Trophoblast cell (in vitro differentiated cells and primary cell): ENCODE measurements around the gene ZFHX3.

Experiments used
- DNase-seq, 2 donors: peaks; one replicate each; pipeline ENCODE4 v3.0.0-alpha.2; 2016
- H2AFZ ChIP-seq: 2 replicates; pipeline ENCODE4 v1.6.1; 2013; ENCODE audit warnings: low read length, moderate library complexity, mild to moderate bottlenecking; ENCODE audit not compliant: insufficient read depth, poor library complexity
- H2AK5ac ChIP-seq: 2 replicates; pipeline ENCODE4 v1.6.1; 2013; ENCODE audit warnings: mild to moderate bottlenecking, low read length
- H2BK120ac ChIP-seq: 2 replicates; pipeline ENCODE4 v1.6.1; 2013; ENCODE audit warnings: low read length, mild to moderate bottlenecking, moderate library complexity; ENCODE audit not compliant: insufficient read depth, poor library complexity
- H2BK12ac ChIP-seq: 2 replicates; pipeline ENCODE4 v1.6.1; 2013; ENCODE audit warnings: mild to moderate bottlenecking, low read length, moderate library complexity
- H2BK5ac ChIP-seq: 2 replicates; pipeline ENCODE4 v1.6.1; 2013; ENCODE audit warnings: low read length, low read depth, moderate library complexity, mild to moderate bottlenecking; ENCODE audit not compliant: poor library complexity
- H3K14ac ChIP-seq: 2 replicates; pipeline ENCODE4 v1.6.1; 2013; ENCODE audit warnings: mild to moderate bottlenecking, low read length
- H3K18ac ChIP-seq: 2 replicates; pipeline ENCODE4 v1.6.1; 2013; ENCODE audit warnings: mild to moderate bottlenecking, low read length
- H3K23ac ChIP-seq: 2 replicates; pipeline ENCODE4 v1.6.1; 2013; ENCODE audit warnings: low read length
- H3K27ac ChIP-seq: 2 replicates; pipeline ENCODE4 v1.5.1; 2013; ENCODE audit warnings: low read depth, mild to moderate bottlenecking, inconsistent platforms, low read length, moderate library complexity
- H3K27me3 ChIP-seq: 2 replicates; pipeline ENCODE4 v1.6.1; 2013; ENCODE audit warnings: inconsistent platforms, mild to moderate bottlenecking, low read length, moderate library complexity; ENCODE audit not compliant: insufficient read depth
- H3K36me3 ChIP-seq, 2 experiments: 1 replicate in 1 of 2; 2 replicates in 1 of 2; pipeline ENCODE4 v1.6.1; 2013; ENCODE audit warnings: low read length in 2 of 2, mild to moderate bottlenecking in 2 of 2, moderate library complexity in 1 of 2; ENCODE audit not compliant: insufficient read depth in 2 of 2, control insufficient read depth in 1 of 2
- H3K4ac ChIP-seq: 2 replicates; pipeline ENCODE4 v1.6.1; 2013; ENCODE audit warnings: low read depth, mild to moderate bottlenecking, low read length, moderate library complexity
- H3K4me1 ChIP-seq, 2 experiments: 1 replicate in 1 of 2; 2 replicates in 1 of 2; pipeline ENCODE4 v1.6.1; 2013; ENCODE audit warnings: low read length in 2 of 2, mild to moderate bottlenecking in 2 of 2, moderate library complexity in 1 of 2; ENCODE audit not compliant: insufficient read depth in 2 of 2, control insufficient read depth in 1 of 2
- H3K4me2 ChIP-seq: 2 replicates; pipeline ENCODE4 v1.6.1; 2013; ENCODE audit warnings: inconsistent platforms, mild to moderate bottlenecking, low read length, moderate library complexity
- H3K4me3 ChIP-seq: 2 replicates; pipeline ENCODE4 v1.5.1; 2013; ENCODE audit warnings: mild to moderate bottlenecking, low read depth, low read length, inconsistent platforms
- H3K79me1 ChIP-seq: one replicate; pipeline ENCODE4 v1.6.1; 2013; ENCODE audit warnings: low read length
- H3K79me2 ChIP-seq: 2 replicates; pipeline ENCODE4 v1.6.1; 2013; ENCODE audit warnings: low read length, mild to moderate bottlenecking; ENCODE audit not compliant: control insufficient read depth, insufficient read depth, poor library complexity
- H3K9ac ChIP-seq: 2 replicates; pipeline ENCODE4 v1.6.1; 2013; ENCODE audit warnings: mild to moderate bottlenecking, low read length
- H3K9me3 ChIP-seq: 2 replicates; pipeline ENCODE4 v1.6.1; 2013; ENCODE audit warnings: low read depth, mild to moderate bottlenecking, control low read depth, inconsistent platforms, low read length; ENCODE audit not compliant: insufficient read depth
- H4K12ac ChIP-seq: 2 replicates; pipeline ENCODE4 v1.6.1; 2013; ENCODE audit warnings: low read depth, mild to moderate bottlenecking, low read length, moderate library complexity
- H4K8ac ChIP-seq: 2 replicates; pipeline ENCODE4 v1.6.1; 2013; ENCODE audit warnings: low read depth, mild to moderate bottlenecking, low read length, moderate library complexity
- H4K91ac ChIP-seq: one replicate; pipeline ENCODE4 v1.6.1; 2013; ENCODE audit warnings: low read depth, mild to moderate bottlenecking, low read length, moderate library complexity
- WGBS: extraction: QIAGEN DNeasy Blood & Tissue Kit; methylation state at CpG from one replicate; pipeline ENCODE4 v1.1.7; 2013; ENCODE audit warnings: missing lambda C conversion rate; ENCODE audit not compliant: insufficient read length, insufficient coverage; ENCODE audit errors: extremely low coverage; 5-methylcytosine and 5-hydroxymethylcytosine counted together

ZFHX3 gene

GRCh38 chr16:72932677-72933335 is 115.1 kb downstream of the ZFHX3 start:
- Histone ChIP-seq H3K79me1 (no peaks in the 10 kb centered on the region), H3K9me3 (no peaks in the 10 kb centered on the region), H3K79me2 (peaks cover 4% of the 10 kb centered on the region), H2BK12ac (no peak overlapping the region), H3K4me1 (peaks cover 14 to 24% of the 10 kb centered on the region in 2 experiments), H3K27ac (no peak overlapping the region), H3K18ac (no peak overlapping the region), H3K27me3 (no peaks in the 10 kb centered on the region), H3K4me3 (no peak overlapping the region), H3K9ac (no peak overlapping the region), H3K23ac (no peak overlapping the region), H3K4me2 (no peak overlapping the region), H2AFZ (no peak overlapping the region), H3K4ac (no peak overlapping the region), H4K91ac (no peak overlapping the region), H3K14ac (no peak overlapping the region), H4K8ac (no peak overlapping the region), H3K36me3 (peaks cover 0 to 2% of the 10 kb centered on the region in 2 experiments), H2BK120ac (no peak overlapping the region), H4K12ac (no peak overlapping the region), H2BK5ac (no peak overlapping the region), H2AK5ac (no peak overlapping the region)
- no CpG with 5 or more reads among the region's 11 CpGs for WGBS
- DNase-seq: no peak

- H2AK5ac ChIP-seq: no peak overlapping the region
- no peak overlapping the region for H3K9ac ChIP-seq
- H3K4me2 ChIP-seq: no peak overlapping the region
- H3K4me1 ChIP-seq: peaks cover 14 to 28% of the 10 kb centered on the region in 2 experiments
- no peaks in the 10 kb centered on the region for H3K79me1 ChIP-seq
- H2BK12ac ChIP-seq: no peak overlapping the region
- no peak overlapping the region for H3K23ac ChIP-seq
- DNase-seq: no peak
- no peak overlapping the region for H2BK5ac ChIP-seq
- peaks cover 0 to 2% of the 10 kb centered on the region in 2 experiments for H3K36me3 ChIP-seq
- no peak overlapping the region for H3K27ac ChIP-seq
- no peaks in the 10 kb centered on the region for H3K27me3 ChIP-seq
- no peak overlapping the region for H2BK120ac ChIP-seq
- no peak overlapping the region for H3K4me3 ChIP-seq
- no peak overlapping the region for H4K91ac ChIP-seq
- no peak overlapping the region for H3K18ac ChIP-seq
- no peak overlapping the region for H3K4ac ChIP-seq
- no peak overlapping the region for H4K12ac ChIP-seq
- H2AFZ ChIP-seq: no peak overlapping the region
- WGBS: no CpG with 5 or more reads among the region's 2 CpGs
- no peak overlapping the region for H3K14ac ChIP-seq
- H3K79me2 ChIP-seq: peaks cover 4% of the 10 kb centered on the region
- H3K9me3 ChIP-seq: no peaks in the 10 kb centered on the region
- no peak overlapping the region for H4K8ac ChIP-seq
Measured at GRCh38 chr16:72932050-72932449, 115.9 kb downstream of the ZFHX3 start.

- H2AFZ ChIP-seq: no peak overlapping the region
- H3K9ac ChIP-seq: no peak overlapping the region
- H4K8ac ChIP-seq: no peak overlapping the region
- WGBS: no CpG with 5 or more reads among the region's 7 CpGs
- H2AK5ac ChIP-seq: no peak overlapping the region
- H2BK12ac ChIP-seq: no peak overlapping the region
- DNase-seq: no peak
- H3K4me3 ChIP-seq: no peak overlapping the region
- peaks cover 10 to 22% of the 10 kb centered on the region in 2 experiments for H3K4me1 ChIP-seq
- H3K18ac ChIP-seq: no peak overlapping the region
- H3K79me1 ChIP-seq: no peaks in the 10 kb centered on the region
- H3K23ac ChIP-seq: no peak overlapping the region
- H3K36me3 ChIP-seq: no peaks in the 10 kb centered on the region
- H2BK5ac ChIP-seq: no peak overlapping the region
- no peak overlapping the region for H3K27ac ChIP-seq
- H3K4me2 ChIP-seq: no peak overlapping the region
- H4K91ac ChIP-seq: no peak overlapping the region
- peaks cover 4% of the 10 kb centered on the region for H3K79me2 ChIP-seq
- no peak overlapping the region for H3K14ac ChIP-seq
- no peaks in the 10 kb centered on the region for H3K27me3 ChIP-seq
- H4K12ac ChIP-seq: no peak overlapping the region
- no peaks in the 10 kb centered on the region for H3K9me3 ChIP-seq
- no peak overlapping the region for H3K4ac ChIP-seq
- H2BK120ac ChIP-seq: no peak overlapping the region
Measured at GRCh38 chr16:72930396-72930795, 117.5 kb downstream of the ZFHX3 start.

DNA sequence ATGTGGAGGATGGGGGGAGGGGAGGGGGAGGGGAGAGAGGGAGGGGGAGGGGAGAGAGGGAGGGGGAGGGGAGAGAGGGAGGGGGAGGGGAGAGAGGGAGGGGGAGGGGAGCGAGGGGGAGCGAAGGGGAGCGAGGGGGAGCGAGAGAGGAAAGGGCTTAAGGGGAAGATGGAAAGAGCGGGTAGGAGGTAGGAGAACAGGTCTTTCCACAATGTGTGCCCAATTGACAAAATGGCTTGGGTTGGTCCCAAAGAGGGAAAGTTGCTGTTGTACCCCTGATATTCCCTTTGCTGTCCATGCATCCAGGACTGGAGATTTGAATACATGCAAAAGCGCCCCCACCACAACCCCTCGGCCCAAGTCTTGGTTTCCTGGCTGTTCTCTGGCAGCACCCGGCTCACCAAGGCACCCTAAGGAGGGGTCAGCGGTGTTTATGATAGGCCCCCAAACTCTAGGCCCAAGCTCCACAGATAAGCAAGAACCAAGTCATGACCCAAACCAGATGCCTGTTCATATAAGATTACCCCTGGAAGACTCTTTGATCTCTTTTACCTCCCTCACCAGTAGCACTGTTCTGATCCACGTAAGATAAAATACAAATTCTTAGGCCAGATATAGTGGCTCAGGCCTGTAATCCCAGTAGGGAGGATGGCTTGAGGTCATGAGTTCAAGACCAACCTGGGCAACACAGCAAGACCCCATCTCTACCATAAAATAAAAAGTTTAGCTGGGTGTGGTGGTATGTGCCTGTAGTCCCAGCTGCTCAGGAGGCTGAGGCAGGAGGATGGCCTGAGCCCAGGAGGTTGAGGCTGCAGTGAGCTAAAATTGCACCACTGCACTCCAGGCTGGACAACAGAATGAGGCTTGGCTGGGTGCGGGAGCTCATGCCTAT is 119.6 kb downstream of the ZFHX3 start:
- H3K79me1 ChIP-seq: no peaks in the 10 kb centered on the region
- no peak overlapping the region for H3K4me3 ChIP-seq
- H3K18ac ChIP-seq: no peak overlapping the region
- no CpG with 5 or more reads among the region's 11 CpGs for WGBS
- no peaks in the 10 kb centered on the region for H3K9me3 ChIP-seq
- no peak overlapping the region for H4K12ac ChIP-seq
- H3K4me2 ChIP-seq: no peak overlapping the region
- H2BK12ac ChIP-seq: no peak overlapping the region
- H3K23ac ChIP-seq: no peak overlapping the region
- peak overlapping the region; percentile 51 for H3K4ac ChIP-seq
- no peak overlapping the region for H4K8ac ChIP-seq
- no peak overlapping the region for H2BK5ac ChIP-seq
- H3K9ac ChIP-seq: no peak overlapping the region
- no peaks in the 10 kb centered on the region for H3K27me3 ChIP-seq
- no peak overlapping the region for H2BK120ac ChIP-seq
- peaks cover 7 to 21% of the 10 kb centered on the region in 2 experiments for H3K4me1 ChIP-seq
- peak in 1 of 2 donors; percentile 47 for DNase-seq
- H2AFZ ChIP-seq: no peak overlapping the region
- H4K91ac ChIP-seq: no peak overlapping the region
- H3K36me3 ChIP-seq: no peaks in the 10 kb centered on the region
- peaks cover 4% of the 10 kb centered on the region for H3K79me2 ChIP-seq
- no peak overlapping the region for H3K14ac ChIP-seq
- H3K27ac ChIP-seq: no peak overlapping the region
- no peak overlapping the region for H2AK5ac ChIP-seq
